Prostate gland (tissue), 2 donors: ENCODE measurements around the gene AGPAT2. TPM values are rescaled to one million over a fixed set of nuclear protein-coding genes. Genes with fewer than 3 reads are reported as not detected.

ENCODE experiments used
- DNase-seq: peaks from one replicate; pipeline ENCODE4 v3.0.0-alpha.2; 2019; ENCODE audit warnings: low spot score
- H3K27ac ChIP-seq, 2 donors: fragments of 200-600 bp; sonication (generic); 2 replicates each; pipeline ENCODE4 v1.5.1; 2017 to 2019
- H3K27me3 ChIP-seq: fragments of 200-600 bp; sonication (generic); replicated peaks from 2 replicates; pipeline ENCODE4 v1.5.1; 2019; ENCODE audit not compliant: insufficient read depth
- H3K36me3 ChIP-seq, 2 donors: fragments of 200-600 bp; sonication (generic); 1 replicate in 1 of 2; 2 replicates in 1 of 2; pipeline versions ENCODE4 v1.5.1 to v1.8.1; 2017 to 2019
- H3K4me1 ChIP-seq: fragments of 200-600 bp; sonication (generic); replicated peaks from 2 replicates; pipeline ENCODE4 v1.5.1; 2019
- H3K4me3 ChIP-seq, 2 donors: fragments of 200-600 bp; sonication (generic); 2 replicates each; pipeline ENCODE4 v1.5.1; 2017 to 2019
- H3K9me3 ChIP-seq: fragments of 200-600 bp; sonication (generic); 2 replicates; pipeline ENCODE4 v1.5.1; 2017
- CTCF ChIP-seq, 4 experiments: fragments of 200-600 bp in 2 of 4; fragments of 450-650 bp in 2 of 4; sonication (generic) in 2 of 4; IDR thresholded peaks; 1 replicate in 3 of 4; 2 replicates in 1 of 4; pipeline ENCODE4 v1.5.1; 2016 to 2019; ENCODE audit warnings: antibody characterized with exemption in 4 of 4, mild to moderate bottlenecking in 2 of 4, moderate library complexity in 2 of 4
- POLR2A ChIP-seq: fragments of 450-650 bp; IDR thresholded peaks from one replicate; pipeline ENCODE4 v1.6.1; 2016; ENCODE audit warnings: antibody characterized with exemption, mild to moderate bottlenecking
- POLR2AphosphoS5 ChIP-seq: sonication (generic); formaldehyde crosslinking; IDR thresholded peaks from one replicate; pipeline ENCODE4 v1.6.1; 2017; ENCODE audit warnings: antibody characterized with exemption
- WGBS: methylation state at CpG from one replicate; pipeline ENCODE4 v1.1.5; 2018; 5-methylcytosine and 5-hydroxymethylcytosine counted together
- intact Hi-C: fragments of 100-400 bp; cut with DNase I; formaldehyde crosslinking; loops from one replicate; pipeline ENCODE4 v1.14.2; 2022
- total RNA-seq, 2 donors: library from RNA; depleted of rRNA; stranded (reverse); fragments of >200 nt; gene quantifications; one replicate each; pipeline ENCODE4 v1.1.0, GENCODE V29; 2016

Gene AGPAT2
- total RNA-seq, 2 donors from 2014 or later = 44.9 to 50.0 TPM

- no peak overlapping the region for H3K4me3 ChIP-seq
- H3K27me3 ChIP-seq = no peaks in the 10 kb centered on the region
- TF ChIP-seq CTCF (IDR thresholded peaks at IDR 0.05) (no peak), POLR2A (no peak), POLR2AphosphoS5 (no peak)
- H3K27ac ChIP-seq = no peak overlapping the region
- no peaks in the 10 kb centered on the region for H3K9me3 ChIP-seq
- intact Hi-C loops = loop anchor here (10.0 kb wide), 1 partner anchor 122 kb away; the partner anchor contains the start of genes AJM1 and PHPT1
- no peak for DNase-seq
- peaks cover 0 to 5% of the 10 kb centered on the region in 2 donors for H3K36me3 ChIP-seq
- WGBS = 74% methylated on average over 26 of the region's 31 CpGs
- H3K4me1 ChIP-seq = peaks cover 7% of the 10 kb centered on the region
Measured at GRCh38 chr9:136722093-136722968, 35.1 kb upstream of the AGPAT2 start.

- H3K9me3 ChIP-seq = no peaks in the 10 kb centered on the region
- intact Hi-C loops = loop anchor here (10.0 kb wide), 1 partner anchor 123 kb away; the partner anchor contains the start of genes AJM1 and PHPT1
- TF ChIP-seq POLR2A (no peak), POLR2AphosphoS5 (no peak), CTCF (IDR thresholded peaks at IDR 0.05) (no peak)
- H3K36me3 ChIP-seq = peaks cover 0 to 5% of the 10 kb centered on the region in 2 donors
- WGBS = 66% methylated on average over 30 of the region's 30 CpGs
- H3K27me3 ChIP-seq = no peaks in the 10 kb centered on the region
- DNase-seq = no peak
- H3K4me3 ChIP-seq = no peak overlapping the region
- peaks cover 6% of the 10 kb centered on the region for H3K4me1 ChIP-seq
- peak overlapping the region in 1 of 2 donors; percentile 27 for H3K27ac ChIP-seq
Measured at GRCh38 chr9:136721339-136722092, 34.3 kb upstream of the AGPAT2 start.

- TF ChIP-seq POLR2A = no peak
- no peak for TF ChIP-seq CTCF (IDR thresholded peaks at IDR 0.05)
- TF ChIP-seq POLR2AphosphoS5 = no peak
- no peaks in the 10 kb centered on the region for H3K9me3 ChIP-seq
- no peak for DNase-seq
- intact Hi-C loops = loop anchor here (10.0 kb wide), 1 partner anchor 124 kb away; the partner anchor contains the start of genes AJM1 and PHPT1
- peak overlapping the region in 1 of 2 donors; percentile 27 for H3K27ac ChIP-seq
- H3K27me3 ChIP-seq = no peaks in the 10 kb centered on the region
- H3K4me1 ChIP-seq = peaks cover 1% of the 10 kb centered on the region
- 77% methylated on average over 11 of the region's 11 CpGs for WGBS
- H3K36me3 ChIP-seq = peaks cover 0 to 5% of the 10 kb centered on the region in 2 donors
- H3K4me3 ChIP-seq = no peak overlapping the region
Measured at GRCh38 chr9:136720898-136721338, 33.7 kb upstream of the AGPAT2 start.

GRCh38 chr9:136720251-136720897 is 33.1 kb upstream of the AGPAT2 start:
- Histone ChIP-seq H3K36me3 (peaks cover 0 to 5% of the 10 kb centered on the region in 2 donors), H3K27me3 (no peaks in the 10 kb centered on the region), H3K9me3 (no peaks in the 10 kb centered on the region), H3K4me1 (no peaks in the 10 kb centered on the region), H3K4me3 (no peak overlapping the region), H3K27ac (peak overlapping the region in 1 of 2 donors; percentile 27)
- WGBS = 49% methylated on average over 17 of the region's 20 CpGs
- no peak for DNase-seq
- no peak for TF ChIP-seq POLR2AphosphoS5
- no peak for TF ChIP-seq POLR2A
- no peak for TF ChIP-seq CTCF (IDR thresholded peaks at IDR 0.05)
- intact Hi-C loops = loop anchor here (10.0 kb wide), 1 partner anchor 124 kb away; the partner anchor contains the start of genes AJM1 and PHPT1
